ENCODE results near the gene OPRD1. TPM values are rescaled to one million over a fixed set of nuclear protein-coding genes. Genes with fewer than 3 reads are reported as not detected.

The OPRD1 gene
- total and polyA plus RNA-seq, 2 donors (not counting 1 experiment from before 2014, with no cell fraction given) = not detected

- Mint-ChIP-seq H3K27me3 (peaks cover 3% of the 10 kb centered on the region), H3K27ac (no peak overlapping the region), H3K4me1 (no peaks in the 10 kb centered on the region), H3K9me3 (ENCODE audit: insufficient read depth) (no peaks in the 10 kb centered on the region), H3K4me3 (no peak overlapping the region)
- no peak overlapping the region for H3K9ac ChIP-seq (ENCODE audit: low read length)
- CTCF ChIA-PET = interaction anchor here (2.3 kb wide), 1 partner anchor 14 kb away, joined by 14 read pairs; no protein-coding TSS in a partner anchor
- no peaks in the 10 kb centered on the region for H3K36me3 ChIP-seq (replicated peaks in 1 of 2; ENCODE audit: control extremely low read depth in 1 of 2, control insufficient read depth in 1 of 2, extremely low read depth in 1 of 2, insufficient read depth in 2 of 2, low read length in 1 of 2)
- H4K20me1 ChIP-seq (ENCODE audit: control insufficient read depth, insufficient read depth, low read length, poor library complexity, severe bottlenecking) = no peaks in the 10 kb centered on the region
- H3K4me2 ChIP-seq (replicated peaks; ENCODE audit: low read depth, low read length, poor library complexity, severe bottlenecking) = no peak overlapping the region
- intact Hi-C loops (cut with micrococcal nuclease) = no loop called here
- no peaks in the 10 kb centered on the region for H3K4me1 ChIP-seq (ENCODE audit: control insufficient read depth in 2 of 2, insufficient read depth in 2 of 2, low read length in 2 of 2)
- TF ChIP-seq EZH2 (IDR thresholded peaks at IDR 0.05; ENCODE audit: borderline replicate concordance, insufficient read depth, low read depth, low read length, poor library complexity, severe bottlenecking) (no peak), CTCF (IDR thresholded peaks at IDR 0.05) (no peak)
- H2AFZ ChIP-seq (ENCODE audit: insufficient read depth, low read depth, low read length, poor library complexity, severe bottlenecking) = no peak overlapping the region
- 94% methylated on average over 63 of the region's 66 CpGs for WGBS (ENCODE audit: insufficient coverage)
- peaks cover 0 to 4% (median 0%) of the 10 kb centered on the region in 4 experiments for H3K27me3 ChIP-seq (replicated peaks in 1 of 4; ENCODE audit: control extremely low read depth in 1 of 4, control insufficient read depth in 3 of 4, insufficient read depth in 4 of 4, low read length in 3 of 4)
- H3K9me3 ChIP-seq (ENCODE audit: control extremely low read depth in 1 of 3, control insufficient read depth in 2 of 3, insufficient read depth in 1 of 3, low read length in 2 of 3) = peaks cover 0 to 2% (median 0%) of the 10 kb centered on the region in 3 donors
- no peak for ATAC-seq (ENCODE audit: low read depth)
- POLR2A ChIA-PET = no interaction called here
- DNase-seq = no peak
- H3K4me3 ChIP-seq (ENCODE audit: control extremely low read depth in 1 of 5, extremely low read depth in 1 of 5, insufficient read depth in 1 of 5, low read depth in 2 of 5, low read length in 4 of 5) = no peak overlapping the region
- H3K79me2 ChIP-seq (ENCODE audit: control insufficient read depth, insufficient read depth, low read length) = no peaks in the 10 kb centered on the region
- no peak overlapping the region for H3K27ac ChIP-seq (ENCODE audit: low read length in 2 of 2)
Observed at GRCh38 chr1:28862571-28863403, 50.8 kb downstream of the OPRD1 start.

GRCh38 chr1:28864695-28865094 is 52.7 kb downstream of the OPRD1 start:
- no peak overlapping the region for H3K27ac Mint-ChIP-seq
- Histone ChIP-seq H2AFZ (ENCODE audit: insufficient read depth, low read depth, low read length, poor library complexity, severe bottlenecking) (no peak overlapping the region), H3K79me2 (ENCODE audit: control insufficient read depth, insufficient read depth, low read length) (no peaks in the 10 kb centered on the region), H4K20me1 (ENCODE audit: control insufficient read depth, insufficient read depth, low read length, poor library complexity, severe bottlenecking) (no peaks in the 10 kb centered on the region), H3K36me3 (replicated peaks in 1 of 2; ENCODE audit: control extremely low read depth in 1 of 2, control insufficient read depth in 1 of 2, extremely low read depth in 1 of 2, insufficient read depth in 2 of 2, low read length in 1 of 2) (no peaks in the 10 kb centered on the region), H3K9me3 (ENCODE audit: control extremely low read depth in 1 of 3, control insufficient read depth in 2 of 3, insufficient read depth in 1 of 3, low read length in 2 of 3) (no peaks in the 10 kb centered on the region), H3K27me3 (replicated peaks in 1 of 4; ENCODE audit: control extremely low read depth in 1 of 4, control insufficient read depth in 3 of 4, insufficient read depth in 4 of 4, low read length in 3 of 4) (peaks cover 0 to 7% (median 0%) of the 10 kb centered on the region in 4 experiments), H3K4me2 (replicated peaks; ENCODE audit: low read depth, low read length, poor library complexity, severe bottlenecking) (no peak overlapping the region), H3K4me1 (ENCODE audit: control insufficient read depth in 2 of 2, insufficient read depth in 2 of 2, low read length in 2 of 2) (no peaks in the 10 kb centered on the region), H3K27ac (ENCODE audit: low read length in 2 of 2) (no peak overlapping the region), H3K9ac (ENCODE audit: low read length) (no peak overlapping the region), H3K4me3 (ENCODE audit: control extremely low read depth in 1 of 5, extremely low read depth in 1 of 5, insufficient read depth in 1 of 5, low read depth in 2 of 5, low read length in 4 of 5) (no peak overlapping the region)
- POLR2A ChIA-PET = no interaction called here
- DNase-seq (no peak), ATAC-seq (ENCODE audit: low read depth) (no peak)
- TF ChIP-seq CTCF (IDR thresholded peaks at IDR 0.05) = no peak
- TF ChIP-seq EZH2 (IDR thresholded peaks at IDR 0.05; ENCODE audit: borderline replicate concordance, insufficient read depth, low read depth, low read length, poor library complexity, severe bottlenecking) = no peak
- no peaks in the 10 kb centered on the region for H3K4me1 Mint-ChIP-seq
- intact Hi-C loops (cut with micrococcal nuclease) = no loop called here
- CTCF ChIA-PET = no interaction called here
- H3K4me3 Mint-ChIP-seq = no peak overlapping the region
- no peaks in the 10 kb centered on the region for H3K9me3 Mint-ChIP-seq (ENCODE audit: insufficient read depth)
- peaks cover 3% of the 10 kb centered on the region for H3K27me3 Mint-ChIP-seq
- WGBS (ENCODE audit: insufficient coverage) = 80% methylated on average over 1 of the region's 6 CpGs

Data from B cell (primary cell).